OCI-LY3 (cell line): ENCODE data around the gene MIR17HG.

Experiments
- EZH2phosphoT487 ChIP-seq: fragments of 200-600 bp; shearing (Covaris generic); IDR thresholded peaks from 2 replicates; pipeline ENCODE4 v1.6.1; 2018; ENCODE audit warnings: antibody characterized with exemption, mixed run types, low read depth
- TF ChIP-seq, protein P1 (sequence below): fragments of 200-600, 300-600 bp; sonication (generic); IDR thresholded peaks from 2 replicates; pipeline ENCODE4 v1.5.1; 2014; ENCODE audit warnings: antibody characterized with exemption, low read length, low read depth

DNA sequence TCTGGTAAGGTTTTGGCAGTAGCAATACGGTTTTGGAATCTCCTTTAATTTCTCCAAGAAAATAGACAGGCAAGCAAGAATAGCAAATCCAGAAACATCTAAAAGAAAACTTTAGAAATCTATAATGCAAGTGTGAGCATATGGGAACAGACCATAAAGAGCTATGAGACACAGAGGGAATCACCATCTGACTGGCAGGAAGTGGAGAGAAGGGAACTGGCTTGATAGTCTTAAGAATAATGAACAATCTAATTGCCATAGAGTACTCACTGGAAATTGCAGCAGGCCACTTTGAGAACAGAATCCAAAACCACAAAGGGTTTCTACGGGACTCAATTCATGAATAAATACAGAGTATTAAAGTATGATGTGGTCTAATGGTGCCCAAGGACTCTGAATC, 39.6 kb upstream of the MIR17HG start:
- TF ChIP-seq, protein P1, sequence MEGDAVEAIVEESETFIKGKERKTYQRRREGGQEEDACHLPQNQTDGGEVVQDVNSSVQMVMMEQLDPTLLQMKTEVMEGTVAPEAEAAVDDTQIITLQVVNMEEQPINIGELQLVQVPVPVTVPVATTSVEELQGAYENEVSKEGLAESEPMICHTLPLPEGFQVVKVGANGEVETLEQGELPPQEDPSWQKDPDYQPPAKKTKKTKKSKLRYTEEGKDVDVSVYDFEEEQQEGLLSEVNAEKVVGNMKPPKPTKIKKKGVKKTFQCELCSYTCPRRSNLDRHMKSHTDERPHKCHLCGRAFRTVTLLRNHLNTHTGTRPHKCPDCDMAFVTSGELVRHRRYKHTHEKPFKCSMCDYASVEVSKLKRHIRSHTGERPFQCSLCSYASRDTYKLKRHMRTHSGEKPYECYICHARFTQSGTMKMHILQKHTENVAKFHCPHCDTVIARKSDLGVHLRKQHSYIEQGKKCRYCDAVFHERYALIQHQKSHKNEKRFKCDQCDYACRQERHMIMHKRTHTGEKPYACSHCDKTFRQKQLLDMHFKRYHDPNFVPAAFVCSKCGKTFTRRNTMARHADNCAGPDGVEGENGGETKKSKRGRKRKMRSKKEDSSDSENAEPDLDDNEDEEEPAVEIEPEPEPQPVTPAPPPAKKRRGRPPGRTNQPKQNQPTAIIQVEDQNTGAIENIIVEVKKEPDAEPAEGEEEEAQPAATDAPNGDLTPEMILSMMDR = no peak
- TF ChIP-seq EZH2phosphoT487 = no peak
